Suprapubic skin (tissue), 4 donors: ENCODE measurements around the gene PEMT. TPM values are rescaled to one million over a fixed set of nuclear protein-coding genes. Genes with fewer than 3 reads are reported as not detected.

Experiments
- DNase-seq, 2 donors: peaks; one replicate each; pipeline ENCODE4 v3.0.0-alpha.2; 2019; ENCODE audit warnings: low spot score in 2 of 2
- H3K27ac ChIP-seq: fragments of 200-600 bp; sonication (generic); one replicate; pipeline ENCODE4 v1.5.1; 2019
- H3K27me3 ChIP-seq: fragments of 200-600 bp; sonication (generic); one replicate; pipeline ENCODE4 v1.5.1; 2019
- H3K36me3 ChIP-seq: fragments of 200-600 bp; sonication (generic); one replicate; pipeline ENCODE4 v1.5.1; 2019
- H3K4me1 ChIP-seq: fragments of 200-600 bp; sonication (generic); one replicate; pipeline ENCODE4 v1.5.1; 2019
- H3K4me3 ChIP-seq: fragments of 200-600 bp; sonication (generic); one replicate; pipeline ENCODE4 v1.5.1; 2019; ENCODE audit warnings: mild to moderate bottlenecking
- H3K9me3 ChIP-seq: fragments of 200-600 bp; sonication (generic); one replicate; pipeline ENCODE4 v1.5.1; 2019
- CTCF ChIP-seq, 2 donors: fragments of 200-600 bp in 1 of 2; fragments of 450-650 bp in 1 of 2; sonication (generic) in 1 of 2; IDR thresholded peaks; one replicate each; pipeline ENCODE4 v1.5.1; 2016 to 2019; ENCODE audit warnings: antibody characterized with exemption in 2 of 2, mild to moderate bottlenecking in 1 of 2, moderate library complexity in 1 of 2
- EP300 ChIP-seq: sonication (generic); formaldehyde crosslinking; IDR thresholded peaks from one replicate; pipeline ENCODE4 v1.6.1; 2017; ENCODE audit warnings: antibody characterized with exemption
- POLR2A ChIP-seq, 2 donors: fragments of 450-650 bp; IDR thresholded peaks; one replicate each; pipeline ENCODE4 v1.6.1; 2017; ENCODE audit warnings: antibody characterized with exemption in 2 of 2, mild to moderate bottlenecking in 2 of 2, moderate library complexity in 2 of 2
- POLR2AphosphoS5 ChIP-seq, 3 donors: sonication (generic); formaldehyde crosslinking; IDR thresholded peaks; one replicate each; pipeline ENCODE4 v1.6.1; 2017; ENCODE audit warnings: antibody characterized with exemption in 3 of 3
- WGBS: methylation state at CpG from one replicate; pipeline ENCODE4 v1.1.5; 2018; 5-methylcytosine and 5-hydroxymethylcytosine counted together
- total RNA-seq, 4 donors: library from RNA; depleted of rRNA; stranded (reverse); fragments of >200 nt; gene quantifications; one replicate each; pipeline ENCODE4 v1.1.0, GENCODE V29; 2016

PEMT gene
- total RNA-seq, 4 donors from 2014 or later = 25.7 to 60.6 (median 50.0) TPM

GRCh38 chr17:17493986-17494466 is 97.5 kb downstream of the PEMT start:
- H3K4me3 ChIP-seq = peak overlapping the region; percentile 58
- no peaks in the 10 kb centered on the region for H3K9me3 ChIP-seq
- peak overlapping the region; percentile 69 for H3K27ac ChIP-seq
- WGBS = 71% methylated on average over 5 of the region's 5 CpGs
- DNase-seq = peak in 1 of 2 donors; percentile 29
- TF ChIP-seq POLR2AphosphoS5 (IDR thresholded peaks at IDR 0.05) = no peak
- no peak for TF ChIP-seq CTCF (IDR thresholded peaks at IDR 0.05)
- TF ChIP-seq EP300 = no peak
- no peak for TF ChIP-seq POLR2A (IDR thresholded peaks at IDR 0.05)
- no peaks in the 10 kb centered on the region for H3K27me3 ChIP-seq
- H3K4me1 ChIP-seq = peaks cover 48% of the 10 kb centered on the region
- peaks cover 14% of the 10 kb centered on the region for H3K36me3 ChIP-seq

GRCh38 chr17:17493249-17493985 is 98.1 kb downstream of the PEMT start:
- Histone ChIP-seq H3K27ac (peak overlapping the region; percentile 69), H3K4me3 (peak overlapping the region; percentile 58), H3K36me3 (peaks cover 15% of the 10 kb centered on the region), H3K4me1 (peaks cover 48% of the 10 kb centered on the region), H3K27me3 (no peaks in the 10 kb centered on the region), H3K9me3 (no peaks in the 10 kb centered on the region)
- WGBS = 43% methylated on average over 14 of the region's 15 CpGs
- TF ChIP-seq CTCF (IDR thresholded peaks at IDR 0.05) (no peak), POLR2AphosphoS5 (IDR thresholded peaks at IDR 0.05) (no peak), POLR2A (IDR thresholded peaks at IDR 0.05) (no peak), EP300 (no peak)
- peak; percentile 66 to 78 for DNase-seq

- H3K4me3 ChIP-seq = no peak overlapping the region
- peak in 1 of 2 donors; percentile 41 for DNase-seq
- H3K4me1 ChIP-seq = peaks cover 48% of the 10 kb centered on the region
- no peaks in the 10 kb centered on the region for H3K9me3 ChIP-seq
- TF ChIP-seq POLR2A (IDR thresholded peaks at IDR 0.05) (no peak), POLR2AphosphoS5 (IDR thresholded peaks at IDR 0.05) (no peak), EP300 (no peak), CTCF (IDR thresholded peaks at IDR 0.05) (no peak)
- H3K27ac ChIP-seq = peak overlapping the region; percentile 69
- 73% methylated on average over 9 of the region's 9 CpGs for WGBS
- no peaks in the 10 kb centered on the region for H3K27me3 ChIP-seq
- peaks cover 20% of the 10 kb centered on the region for H3K36me3 ChIP-seq
Observed at GRCh38 chr17:17492571-17492970, 98.9 kb downstream of the PEMT start.

- peak in 1 of 2 donors; percentile 45 for DNase-seq
- Histone ChIP-seq H3K4me3 (no peak overlapping the region), H3K9me3 (no peaks in the 10 kb centered on the region), H3K27me3 (no peaks in the 10 kb centered on the region), H3K4me1 (peaks cover 45% of the 10 kb centered on the region), H3K27ac (peak overlapping the region; percentile 69), H3K36me3 (peaks cover 25% of the 10 kb centered on the region)
- TF ChIP-seq POLR2AphosphoS5 (IDR thresholded peaks at IDR 0.05) (no peak), EP300 (no peak), POLR2A (IDR thresholded peaks at IDR 0.05) (no peak), CTCF (IDR thresholded peaks at IDR 0.05) (no peak)
- 85% methylated on average over 11 of the region's 11 CpGs for WGBS
Observed at GRCh38 chr17:17492085-17492484, 99.4 kb downstream of the PEMT start.

GRCh38 chr17:17491546-17491988 is 99.9 kb downstream of the PEMT start:
- Histone ChIP-seq H3K27ac (peak overlapping the region; percentile 69), H3K4me3 (no peak overlapping the region), H3K4me1 (peaks cover 40% of the 10 kb centered on the region), H3K27me3 (no peaks in the 10 kb centered on the region), H3K36me3 (peaks cover 27% of the 10 kb centered on the region), H3K9me3 (no peaks in the 10 kb centered on the region)
- 81% methylated on average over 8 of the region's 17 CpGs for WGBS
- TF ChIP-seq EP300 (no peak), POLR2A (IDR thresholded peaks at IDR 0.05) (no peak), CTCF (IDR thresholded peaks at IDR 0.05) (no peak), POLR2AphosphoS5 (IDR thresholded peaks at IDR 0.05) (no peak)
- DNase-seq = peak in 1 of 2 donors; percentile 52
